ENCODE data around the gene NPC2. TPM values are rescaled to one million over a fixed set of nuclear protein-coding genes. Genes with fewer than 3 reads are reported as not detected.

Gene NPC2
- total and polyA plus RNA-seq, 4 donors, result 922 to 1,539 (median 1,190) TPM

GRCh38 chr14:74476107-74476506, 17.0 kb downstream of the NPC2 start:
- no peak for TF ChIP-seq CTCF (IDR thresholded peaks at IDR 0.05; ENCODE audit: control extremely low read depth, extremely low read depth)
- DNase-seq, result no peak
- WGBS, 2 donors, result 93 to 96% methylated on average over 4 of the region's 4 CpGs
- H3K36me3 ChIP-seq (ENCODE audit: control insufficient read depth in 4 of 4, insufficient read depth in 4 of 4, low read length in 4 of 4), result peaks cover 0 to 23% (median 14%) of the 10 kb centered on the region in 4 donors
- no peak overlapping the region for H3K27ac ChIP-seq (ENCODE audit: low read depth in 1 of 2, low read length in 1 of 2)
- H3K9ac ChIP-seq (ENCODE audit: insufficient read depth in 1 of 2, low read length in 2 of 2), result no peak overlapping the region
- H3K4me1 ChIP-seq (ENCODE audit: control insufficient read depth in 5 of 5, insufficient read depth in 5 of 5, low read length in 5 of 5), result peaks cover 0 to 3% (median 0%) of the 10 kb centered on the region in 5 donors
- no peaks in the 10 kb centered on the region for H3K27me3 ChIP-seq (ENCODE audit: control insufficient read depth in 3 of 3, insufficient read depth in 3 of 3, low read length in 2 of 3)
- no peak for ATAC-seq (ENCODE audit: insufficient read depth, low FRiP score)
- H3K9me3 ChIP-seq (ENCODE audit: control insufficient read depth in 4 of 4, insufficient read depth in 3 of 4, low read length in 3 of 4), result no peaks in the 10 kb centered on the region
- no peak overlapping the region for H3K4me3 ChIP-seq

- Histone ChIP-seq H3K36me3 (ENCODE audit: control insufficient read depth in 4 of 4, insufficient read depth in 4 of 4, low read length in 4 of 4) (peaks cover 0 to 23% (median 12%) of the 10 kb centered on the region in 4 donors), H3K27ac (ENCODE audit: low read depth in 1 of 2, low read length in 1 of 2) (no peak overlapping the region), H3K4me1 (ENCODE audit: control insufficient read depth in 5 of 5, insufficient read depth in 5 of 5, low read length in 5 of 5) (peaks cover 0 to 3% (median 0%) of the 10 kb centered on the region in 5 donors), H3K9ac (ENCODE audit: insufficient read depth in 1 of 2, low read length in 2 of 2) (no peak overlapping the region), H3K27me3 (ENCODE audit: control insufficient read depth in 3 of 3, insufficient read depth in 3 of 3, low read length in 2 of 3) (no peaks in the 10 kb centered on the region), H3K4me3 (no peak overlapping the region), H3K9me3 (ENCODE audit: control insufficient read depth in 4 of 4, insufficient read depth in 3 of 4, low read length in 3 of 4) (no peaks in the 10 kb centered on the region)
- ATAC-seq (ENCODE audit: insufficient read depth, low FRiP score), result no peak
- TF ChIP-seq CTCF (IDR thresholded peaks at IDR 0.05; ENCODE audit: control extremely low read depth, extremely low read depth), result no peak
- DNase-seq, result no peak
- WGBS, 2 donors, result 64 to 76% methylated on average over 3 of the region's 3 CpGs
Observed at GRCh38 chr14:74475678-74476077, 17.4 kb downstream of the NPC2 start.

GRCh38 chr14:74474376-74474775, 18.7 kb downstream of the NPC2 start:
- Histone ChIP-seq H3K27ac (ENCODE audit: low read depth in 1 of 2, low read length in 1 of 2) (no peak overlapping the region), H3K36me3 (ENCODE audit: control insufficient read depth in 4 of 4, insufficient read depth in 4 of 4, low read length in 4 of 4) (peaks cover 0 to 15% (median 4%) of the 10 kb centered on the region in 4 donors), H3K9me3 (ENCODE audit: control insufficient read depth in 4 of 4, insufficient read depth in 3 of 4, low read length in 3 of 4) (no peaks in the 10 kb centered on the region), H3K27me3 (ENCODE audit: control insufficient read depth in 3 of 3, insufficient read depth in 3 of 3, low read length in 2 of 3) (no peaks in the 10 kb centered on the region), H3K4me3 (no peak overlapping the region), H3K9ac (ENCODE audit: insufficient read depth in 1 of 2, low read length in 2 of 2) (no peak overlapping the region), H3K4me1 (ENCODE audit: control insufficient read depth in 5 of 5, insufficient read depth in 5 of 5, low read length in 5 of 5) (peaks cover 0 to 6% (median 0%) of the 10 kb centered on the region in 5 donors)
- 80 to 86% methylated on average over 2 of the region's 2 CpGs for WGBS, 2 donors
- no peak for TF ChIP-seq CTCF (IDR thresholded peaks at IDR 0.05; ENCODE audit: control extremely low read depth, extremely low read depth)
- ATAC-seq (ENCODE audit: insufficient read depth, low FRiP score) (no peak), DNase-seq (no peak)

- no peak for ATAC-seq (ENCODE audit: insufficient read depth, low FRiP score)
- peaks cover 0 to 17% (median 3%) of the 10 kb centered on the region in 4 donors for H3K36me3 ChIP-seq (ENCODE audit: control insufficient read depth in 4 of 4, insufficient read depth in 4 of 4, low read length in 4 of 4)
- peaks cover 0 to 11% (median 0%) of the 10 kb centered on the region in 5 donors for H3K4me1 ChIP-seq (ENCODE audit: control insufficient read depth in 5 of 5, insufficient read depth in 5 of 5, low read length in 5 of 5)
- no peak for TF ChIP-seq CTCF (IDR thresholded peaks at IDR 0.05; ENCODE audit: control extremely low read depth, extremely low read depth)
- no peak overlapping the region for H3K27ac ChIP-seq (ENCODE audit: low read depth in 1 of 2, low read length in 1 of 2)
- no peaks in the 10 kb centered on the region for H3K27me3 ChIP-seq (ENCODE audit: control insufficient read depth in 3 of 3, insufficient read depth in 3 of 3, low read length in 2 of 3)
- no peaks in the 10 kb centered on the region for H3K9me3 ChIP-seq (ENCODE audit: control insufficient read depth in 4 of 4, insufficient read depth in 3 of 4, low read length in 3 of 4)
- DNase-seq, result no peak
- H3K9ac ChIP-seq (ENCODE audit: insufficient read depth in 1 of 2, low read length in 2 of 2), result no peak overlapping the region
- H3K4me3 ChIP-seq, result no peak overlapping the region
- 79 to 91% methylated on average over 2 of the region's 2 CpGs for WGBS, 2 donors
Observed at GRCh38 chr14:74472601-74473000, 20.5 kb downstream of the NPC2 start.
